HEK293 (cell line): Measurements from ENCODE around the gene PRXL2C.

ENCODE experiments used
- EGR2 ChIP-seq: fragments of 450-650 bp; formaldehyde crosslinking; IDR thresholded peaks from 2 replicates; pipeline ENCODE4 v1.5.1; 2016; ENCODE audit warnings: low read depth, missing biosample characterization, missing genetic modification characterization
- FEZF1 ChIP-seq: fragments of 450-650 bp; formaldehyde crosslinking; IDR thresholded peaks from 2 replicates; pipeline ENCODE4 v1.5.1; 2016; ENCODE audit warnings: missing biosample characterization, missing genetic modification characterization
- GLIS1 ChIP-seq: fragments of 450-650 bp; formaldehyde crosslinking; IDR thresholded peaks from 2 replicates; pipeline ENCODE4 v1.5.1; 2016; ENCODE audit warnings: missing biosample characterization, missing genetic modification characterization
- SCRT2 ChIP-seq: fragments of 450-650 bp; formaldehyde crosslinking; IDR thresholded peaks from 2 replicates; pipeline ENCODE4 v1.5.1; 2016; ENCODE audit warnings: missing biosample characterization, missing genetic modification characterization
- SP2 ChIP-seq: fragments of 450-650 bp; formaldehyde crosslinking; IDR thresholded peaks from 2 replicates; pipeline ENCODE4 v1.5.1; 2016; ENCODE audit warnings: missing biosample characterization, missing genetic modification characterization
- SP7 ChIP-seq: fragments of 450-650 bp; formaldehyde crosslinking; IDR thresholded peaks from 2 replicates; pipeline ENCODE4 v1.5.1; 2016; ENCODE audit warnings: missing biosample characterization, missing genetic modification characterization
- ZBTB48 ChIP-seq: fragments of 450-650 bp; formaldehyde crosslinking; IDR thresholded peaks from 2 replicates; pipeline ENCODE4 v1.5.1; 2016; ENCODE audit warnings: missing biosample characterization, missing genetic modification characterization
- ZBTB8A ChIP-seq: fragments of 450-650 bp; formaldehyde crosslinking; IDR thresholded peaks from 2 replicates; pipeline ENCODE4 v1.5.1; 2016; ENCODE audit warnings: missing biosample characterization, missing genetic modification characterization
- ZEB2 ChIP-seq: fragments of 450-650 bp; formaldehyde crosslinking; IDR thresholded peaks from 2 replicates; pipeline ENCODE4 v1.5.1; 2016; ENCODE audit warnings: missing biosample characterization, missing genetic modification characterization
- ZFHX2 ChIP-seq: fragments of 450-650 bp; formaldehyde crosslinking; conservative IDR thresholded peaks from 2 replicates; pipeline ENCODE4 v1.5.1; 2016; ENCODE audit warnings: missing biosample characterization, missing genetic modification characterization
- ZFP37 ChIP-seq: fragments of 450-650 bp; formaldehyde crosslinking; IDR thresholded peaks from 2 replicates; pipeline ENCODE4 v1.5.1; 2016; ENCODE audit warnings: missing biosample characterization, missing genetic modification characterization
- ZFP69B ChIP-seq: fragments of 450-650 bp; formaldehyde crosslinking; IDR thresholded peaks from 2 replicates; pipeline ENCODE4 v1.5.1; 2016; ENCODE audit warnings: missing biosample characterization, missing genetic modification characterization
- ZIC2 ChIP-seq: fragments of 450-650 bp; formaldehyde crosslinking; IDR thresholded peaks from 2 replicates; pipeline ENCODE4 v1.5.1; 2016; ENCODE audit warnings: missing biosample characterization, missing genetic modification characterization
- ZNF132 ChIP-seq: fragments of 450-650 bp; formaldehyde crosslinking; IDR thresholded peaks from 2 replicates; pipeline ENCODE4 v1.5.1; 2017; ENCODE audit warnings: missing biosample characterization, missing genetic modification characterization, borderline replicate concordance
- ZNF184 ChIP-seq: fragments of 450-650 bp; IDR thresholded peaks from 2 replicates; pipeline ENCODE4 v1.5.1; 2018; ENCODE audit warnings: missing biosample characterization, mild to moderate bottlenecking, missing genetic modification characterization
- ZNF2 ChIP-seq: fragments of 450-650 bp; formaldehyde crosslinking; IDR thresholded peaks from 2 replicates; pipeline ENCODE4 v1.5.1; 2016; ENCODE audit warnings: missing biosample characterization, missing genetic modification characterization
- ZNF202 ChIP-seq: fragments of 450-650 bp; formaldehyde crosslinking; IDR thresholded peaks from 2 replicates; pipeline ENCODE4 v1.5.1; 2016; ENCODE audit warnings: missing biosample characterization, missing genetic modification characterization, borderline replicate concordance
- ZNF211 ChIP-seq: fragments of 450-650 bp; formaldehyde crosslinking; IDR thresholded peaks from 2 replicates; pipeline ENCODE4 v1.5.1; 2016; ENCODE audit warnings: low read depth, missing biosample characterization, missing genetic modification characterization
- ZNF214 ChIP-seq: fragments of 450-650 bp; formaldehyde crosslinking; IDR thresholded peaks from 2 replicates; pipeline ENCODE4 v1.5.1; 2017; ENCODE audit warnings: missing biosample characterization, mild to moderate bottlenecking, missing genetic modification characterization, borderline replicate concordance
- ZNF366 ChIP-seq: fragments of 450-650 bp; formaldehyde crosslinking; conservative IDR thresholded peaks from 2 replicates; pipeline ENCODE4 v1.5.1; 2016; ENCODE audit warnings: missing biosample characterization, missing genetic modification characterization
- ZNF514 ChIP-seq: fragments of 450-650 bp; formaldehyde crosslinking; IDR thresholded peaks from 2 replicates; pipeline ENCODE4 v1.5.1; 2016; ENCODE audit warnings: missing biosample characterization, missing genetic modification characterization
- ZNF561 ChIP-seq: fragments of 450-650 bp; IDR thresholded peaks from 2 replicates; pipeline ENCODE4 v1.5.1; 2018; ENCODE audit warnings: missing biosample characterization, missing genetic modification characterization, borderline replicate concordance
- ZNF629 ChIP-seq: fragments of 450-650 bp; formaldehyde crosslinking; IDR thresholded peaks from 2 replicates; pipeline ENCODE4 v1.5.1; 2017; ENCODE audit warnings: missing biosample characterization, missing genetic modification characterization
- ZNF654 ChIP-seq: fragments of 450-650 bp; formaldehyde crosslinking; IDR thresholded peaks from 2 replicates; pipeline ENCODE4 v1.5.1; 2016; ENCODE audit warnings: low read depth, missing biosample characterization, missing genetic modification characterization
- ZNF670 ChIP-seq: fragments of 450-650 bp; formaldehyde crosslinking; IDR thresholded peaks from 2 replicates; pipeline ENCODE4 v1.5.1; 2016; ENCODE audit warnings: missing biosample characterization, missing genetic modification characterization, low read depth
- ZNF776 ChIP-seq: fragments of 450-650 bp; formaldehyde crosslinking; IDR thresholded peaks from 2 replicates; pipeline ENCODE4 v1.5.0; 2017; ENCODE audit warnings: missing biosample characterization, missing genetic modification characterization, borderline replicate concordance
- ZNF777 ChIP-seq: fragments of 450-650 bp; formaldehyde crosslinking; IDR thresholded peaks from 2 replicates; pipeline ENCODE4 v1.5.1; 2017; ENCODE audit warnings: missing biosample characterization, missing genetic modification characterization, borderline replicate concordance
- ZNF830 ChIP-seq: fragments of 450-650 bp; IDR thresholded peaks from 2 replicates; pipeline ENCODE4 v1.5.0; 2018; ENCODE audit warnings: missing biosample characterization, missing genetic modification characterization, low read depth, mild to moderate bottlenecking, moderate library complexity
- ZSCAN23 ChIP-seq: fragments of 450-650 bp; formaldehyde crosslinking; IDR thresholded peaks from 2 replicates; pipeline ENCODE4 v1.5.1; 2016; ENCODE audit warnings: missing biosample characterization, missing genetic modification characterization
- TF ChIP-seq, protein P1 (sequence below): fragments of 450-650 bp; formaldehyde crosslinking; IDR thresholded peaks from 2 replicates; pipeline ENCODE4 v1.5.1; 2017; ENCODE audit warnings: missing biosample characterization, missing genetic modification characterization
- TF ChIP-seq, protein P2 (sequence below): fragments of 450-650 bp; formaldehyde crosslinking; IDR thresholded peaks from 2 replicates; pipeline ENCODE4 v1.5.1; 2017; ENCODE audit warnings: missing biosample characterization, missing genetic modification characterization
- TF ChIP-seq, protein P3 (sequence below): fragments of 450-650 bp; formaldehyde crosslinking; conservative IDR thresholded peaks from 2 replicates; pipeline ENCODE4 v1.5.1; 2016; ENCODE audit warnings: low read depth, missing biosample characterization, missing genetic modification characterization
- TF ChIP-seq, protein P4 (sequence below): fragments of 450-650 bp; formaldehyde crosslinking; IDR thresholded peaks from 2 replicates; pipeline ENCODE4 v1.5.1; 2016; ENCODE audit warnings: missing biosample characterization, missing genetic modification characterization, low read depth

PRXL2C gene

DNA sequence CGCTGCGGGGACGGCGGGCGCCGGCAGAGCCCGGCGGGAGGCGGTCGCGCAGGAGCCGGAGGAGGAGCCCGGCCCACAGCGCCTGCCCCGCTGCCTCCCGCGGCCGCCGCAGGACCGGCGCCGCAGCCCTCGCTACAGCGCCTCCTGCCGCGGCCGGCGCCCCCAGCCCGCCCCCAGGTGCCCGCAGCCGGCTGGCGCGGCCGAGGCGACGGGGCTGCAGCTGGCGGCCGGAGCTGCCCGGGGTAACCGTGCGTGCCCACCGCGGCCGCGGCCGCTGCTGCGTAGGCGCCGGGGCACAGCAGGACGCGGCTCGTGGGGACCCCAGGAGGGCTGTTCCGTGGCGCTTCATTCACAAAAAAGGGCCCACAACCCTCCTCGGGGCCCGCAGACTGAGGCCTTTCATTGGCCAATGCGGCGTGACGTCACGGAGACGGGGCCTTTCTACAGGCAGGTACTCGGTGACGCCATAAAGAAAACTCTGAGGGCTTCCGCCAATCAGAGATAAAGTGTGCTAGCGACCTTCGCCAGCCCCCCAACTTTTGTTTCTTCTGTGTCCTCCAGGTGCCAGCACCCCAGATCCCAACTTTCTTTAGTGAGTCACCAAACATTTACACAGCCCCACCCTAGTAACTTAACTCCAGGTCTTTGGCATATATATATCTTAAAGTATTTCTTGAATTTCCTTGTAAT is 35.5 kb downstream of the PRXL2C start, which contains the start of gene CDC14B (continued):
- TF ChIP-seq, protein P1, sequence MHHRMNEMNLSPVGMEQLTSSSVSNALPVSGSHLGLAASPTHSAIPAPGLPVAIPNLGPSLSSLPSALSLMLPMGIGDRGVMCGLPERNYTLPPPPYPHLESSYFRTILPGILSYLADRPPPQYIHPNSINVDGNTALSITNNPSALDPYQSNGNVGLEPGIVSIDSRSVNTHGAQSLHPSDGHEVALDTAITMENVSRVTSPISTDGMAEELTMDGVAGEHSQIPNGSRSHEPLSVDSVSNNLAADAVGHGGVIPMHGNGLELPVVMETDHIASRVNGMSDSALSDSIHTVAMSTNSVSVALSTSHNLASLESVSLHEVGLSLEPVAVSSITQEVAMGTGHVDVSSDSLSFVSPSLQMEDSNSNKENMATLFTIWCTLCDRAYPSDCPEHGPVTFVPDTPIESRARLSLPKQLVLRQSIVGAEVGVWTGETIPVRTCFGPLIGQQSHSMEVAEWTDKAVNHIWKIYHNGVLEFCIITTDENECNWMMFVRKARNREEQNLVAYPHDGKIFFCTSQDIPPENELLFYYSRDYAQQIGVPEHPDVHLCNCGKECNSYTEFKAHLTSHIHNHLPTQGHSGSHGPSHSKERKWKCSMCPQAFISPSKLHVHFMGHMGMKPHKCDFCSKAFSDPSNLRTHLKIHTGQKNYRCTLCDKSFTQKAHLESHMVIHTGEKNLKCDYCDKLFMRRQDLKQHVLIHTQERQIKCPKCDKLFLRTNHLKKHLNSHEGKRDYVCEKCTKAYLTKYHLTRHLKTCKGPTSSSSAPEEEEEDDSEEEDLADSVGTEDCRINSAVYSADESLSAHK (tag by site-specific recombination) = no peak
- TF ChIP-seq ZNF777 (no peak), ZNF214 (no peak), ZNF654 (tag by site-specific recombination) (no peak), ZNF132 (tag by site-specific recombination) (no peak), GLIS1 (tag by site-specific recombination) (0 out of 2 replicates have a peak, but pooled peaks have one; percentile 19), ZNF776 (tag by site-specific recombination) (no peak), ZSCAN23 (tag by site-specific recombination) (no peak), ZNF202 (tag by site-specific recombination) (no peak), ZNF211 (no peak), ZBTB8A (tag by site-specific recombination) (peak; percentile 76), ZEB2 (tag by site-specific recombination) (peak; percentile 70; the same call in 1 of the 2 replicates), SP2 (tag by site-specific recombination) (peak; percentile 71), ZNF629 (tag by site-specific recombination) (peak; percentile 98), SP7 (tag by site-specific recombination) (0 out of 2 replicates have a peak, but pooled peaks have one; percentile 20), EGR2 (tag by site-specific recombination) (no peak), SCRT2 (no peak), ZFP37 (tag by site-specific recombination) (no peak), ZNF514 (tag by site-specific recombination) (no peak), ZNF670 (no peak), ZFP69B (0 out of 2 replicates have a peak, but pooled peaks have one; percentile 53), ZNF2 (tag by site-specific recombination) (no peak), ZNF561 (tag by site-specific recombination) (peak; percentile 37; the same call in 1 of the 2 replicates), ZIC2 (no peak), ZFHX2 (no peak), ZNF830 (no peak), ZNF184 (no peak), ZNF366 (no peak), ZBTB48 (tag by site-specific recombination) (no peak), FEZF1 (tag by site-specific recombination) (no peak)
- TF ChIP-seq, protein P2, sequence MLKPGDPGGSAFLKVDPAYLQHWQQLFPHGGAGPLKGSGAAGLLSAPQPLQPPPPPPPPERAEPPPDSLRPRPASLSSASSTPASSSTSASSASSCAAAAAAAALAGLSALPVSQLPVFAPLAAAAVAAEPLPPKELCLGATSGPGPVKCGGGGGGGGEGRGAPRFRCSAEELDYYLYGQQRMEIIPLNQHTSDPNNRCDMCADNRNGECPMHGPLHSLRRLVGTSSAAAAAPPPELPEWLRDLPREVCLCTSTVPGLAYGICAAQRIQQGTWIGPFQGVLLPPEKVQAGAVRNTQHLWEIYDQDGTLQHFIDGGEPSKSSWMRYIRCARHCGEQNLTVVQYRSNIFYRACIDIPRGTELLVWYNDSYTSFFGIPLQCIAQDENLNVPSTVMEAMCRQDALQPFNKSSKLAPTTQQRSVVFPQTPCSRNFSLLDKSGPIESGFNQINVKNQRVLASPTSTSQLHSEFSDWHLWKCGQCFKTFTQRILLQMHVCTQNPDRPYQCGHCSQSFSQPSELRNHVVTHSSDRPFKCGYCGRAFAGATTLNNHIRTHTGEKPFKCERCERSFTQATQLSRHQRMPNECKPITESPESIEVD (tag by site-specific recombination) = no peak
- TF ChIP-seq, protein P3, sequence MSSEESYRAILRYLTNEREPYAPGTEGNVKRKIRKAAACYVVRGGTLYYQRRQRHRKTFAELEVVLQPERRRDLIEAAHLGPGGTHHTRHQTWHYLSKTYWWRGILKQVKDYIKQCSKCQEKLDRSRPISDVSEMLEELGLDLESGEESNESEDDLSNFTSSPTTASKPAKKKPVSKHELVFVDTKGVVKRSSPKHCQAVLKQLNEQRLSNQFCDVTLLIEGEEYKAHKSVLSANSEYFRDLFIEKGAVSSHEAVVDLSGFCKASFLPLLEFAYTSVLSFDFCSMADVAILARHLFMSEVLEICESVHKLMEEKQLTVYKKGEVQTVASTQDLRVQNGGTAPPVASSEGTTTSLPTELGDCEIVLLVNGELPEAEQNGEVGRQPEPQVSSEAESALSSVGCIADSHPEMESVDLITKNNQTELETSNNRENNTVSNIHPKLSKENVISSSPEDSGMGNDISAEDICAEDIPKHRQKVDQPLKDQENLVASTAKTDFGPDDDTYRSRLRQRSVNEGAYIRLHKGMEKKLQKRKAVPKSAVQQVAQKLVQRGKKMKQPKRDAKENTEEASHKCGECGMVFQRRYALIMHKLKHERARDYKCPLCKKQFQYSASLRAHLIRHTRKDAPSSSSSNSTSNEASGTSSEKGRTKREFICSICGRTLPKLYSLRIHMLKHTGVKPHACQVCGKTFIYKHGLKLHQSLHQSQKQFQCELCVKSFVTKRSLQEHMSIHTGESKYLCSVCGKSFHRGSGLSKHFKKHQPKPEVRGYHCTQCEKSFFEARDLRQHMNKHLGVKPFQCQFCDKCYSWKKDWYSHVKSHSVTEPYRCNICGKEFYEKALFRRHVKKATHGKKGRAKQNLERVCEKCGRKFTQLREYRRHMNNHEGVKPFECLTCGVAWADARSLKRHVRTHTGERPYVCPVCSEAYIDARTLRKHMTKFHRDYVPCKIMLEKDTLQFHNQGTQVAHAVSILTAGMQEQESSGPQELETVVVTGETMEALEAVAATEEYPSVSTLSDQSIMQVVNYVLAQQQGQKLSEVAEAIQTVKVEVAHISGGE (tag by site-specific recombination) = no peak
- TF ChIP-seq, protein P4, sequence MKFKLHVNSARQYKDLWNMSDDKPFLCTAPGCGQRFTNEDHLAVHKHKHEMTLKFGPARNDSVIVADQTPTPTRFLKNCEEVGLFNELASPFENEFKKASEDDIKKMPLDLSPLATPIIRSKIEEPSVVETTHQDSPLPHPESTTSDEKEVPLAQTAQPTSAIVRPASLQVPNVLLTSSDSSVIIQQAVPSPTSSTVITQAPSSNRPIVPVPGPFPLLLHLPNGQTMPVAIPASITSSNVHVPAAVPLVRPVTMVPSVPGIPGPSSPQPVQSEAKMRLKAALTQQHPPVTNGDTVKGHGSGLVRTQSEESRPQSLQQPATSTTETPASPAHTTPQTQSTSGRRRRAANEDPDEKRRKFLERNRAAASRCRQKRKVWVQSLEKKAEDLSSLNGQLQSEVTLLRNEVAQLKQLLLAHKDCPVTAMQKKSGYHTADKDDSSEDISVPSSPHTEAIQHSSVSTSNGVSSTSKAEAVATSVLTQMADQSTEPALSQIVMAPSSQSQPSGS (tag by site-specific recombination) = peak; percentile 92
